ENCODE results near the gene SPATA4. TPM values are rescaled to one million over a fixed set of nuclear protein-coding genes. Genes with fewer than 3 reads are reported as not detected.

SPATA4 gene
- total and polyA plus RNA-seq, 9 of the 15 experiments (the other 6 are each of a cell fraction or from before 2014, with no cell fraction given) = not detected

GRCh38 chr4:176238157-176238610 lies 42.8 kb upstream of the SPATA4 start (continued):
- TF ChIP-seq CHD2 (IDR thresholded peaks at IDR 0.05; ENCODE audit: low read depth, low read length) = no peak

DNA sequence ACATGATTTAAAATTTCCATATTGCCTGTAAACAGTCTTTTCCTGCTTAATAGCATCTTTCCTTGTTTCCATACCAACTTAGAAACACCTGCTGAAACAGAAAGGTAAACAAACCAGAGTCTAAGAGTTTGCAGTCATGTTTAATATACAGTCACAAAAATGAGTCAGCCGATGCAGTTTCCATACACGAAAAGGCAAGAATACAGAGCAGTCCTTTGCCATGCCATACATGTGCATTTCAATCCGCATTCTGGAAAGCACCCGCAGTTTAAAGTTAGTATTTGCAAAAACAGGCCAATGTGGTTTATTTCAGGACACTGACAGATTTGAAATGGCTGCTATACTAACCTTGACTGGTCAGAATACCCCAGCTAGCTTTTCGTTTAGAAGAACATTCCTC lies 41.6 kb upstream of the SPATA4 start:
- ChIA-PET CTCF (ENCODE audit: low intra/inter-chr PET ratio) (no interaction called here), POLR2A (no interaction called here)
- no peak overlapping the region for H2AFZ ChIP-seq (ENCODE audit: low read depth, low read length)
- no peak for DNase-seq (ENCODE audit: extremely low read depth in 1 of 4, low spot score in 3 of 4)
- no peaks in the 10 kb centered on the region for H3K36me3 ChIP-seq (ENCODE audit: control insufficient read depth, insufficient read depth, low read length)
- H3K9me3 ChIP-seq (replicated peaks; ENCODE audit: control insufficient read depth, insufficient read depth, low read depth, low read length) = no peaks in the 10 kb centered on the region
- in situ Hi-C loops (cut with MboI) = no loop called here
- H3K9ac ChIP-seq (ENCODE audit: insufficient read depth in 1 of 2, low read depth in 2 of 2, low read length in 2 of 2) = no peak overlapping the region
- no peaks in the 10 kb centered on the region for H3K9me1 ChIP-seq (ENCODE audit: control insufficient read depth, insufficient read depth, low read length)
- no peak overlapping the region for H3K27ac ChIP-seq (ENCODE audit: extremely low read depth, low read depth, low read length)
- H4K20me1 ChIP-seq (replicated peaks; ENCODE audit: control insufficient read depth, insufficient read depth, low read length) = no peaks in the 10 kb centered on the region
- 0% methylated on average over 5 of the region's 5 CpGs for WGBS (ENCODE audit: insufficient coverage, low coverage, missing lambda C conversion rate)
- no peaks in the 10 kb centered on the region for H3K27me3 ChIP-seq (ENCODE audit: control insufficient read depth in 2 of 2, insufficient read depth in 2 of 2, low read length in 2 of 2)
- no peak overlapping the region for H3K4me3 ChIP-seq
- no peak for ATAC-seq
- no peaks in the 10 kb centered on the region for H3K79me2 ChIP-seq (ENCODE audit: control insufficient read depth, insufficient read depth, low read length)
- H3K4me2 ChIP-seq (ENCODE audit: insufficient read depth, low read length) = no peak overlapping the region
- no TSS peak for BruUV-seq (replicated peaks)
- no peak for FAIRE-seq
- H3K4me1 ChIP-seq (replicated peaks in 1 of 2; ENCODE audit: control insufficient read depth in 2 of 2, insufficient read depth in 2 of 2, low read length in 2 of 2) = no peaks in the 10 kb centered on the region; a peak in 1 of 5 replicates
- intact Hi-C loops (cut with micrococcal nuclease) = no loop called here
- TF ChIP-seq XRCC4 (IDR thresholded peaks at IDR 0.05; ENCODE audit: extremely low read depth, insufficient read depth, insufficient read length) = no peak
- no peak for TF ChIP-seq ELF2 (CRISPR knock-in tag; IDR thresholded peaks at IDR 0.05)
- no peak for TF ChIP-seq ZNF507 (tag; conservative IDR thresholded peaks at IDR 0.05)
- no peak for TF ChIP-seq GTF2A2 (tag; IDR thresholded peaks at IDR 0.05)
- TF ChIP-seq GTF2F1 (IDR thresholded peaks at IDR 0.05; ENCODE audit: low read depth, low read length) = no peak
- TF ChIP-seq GABPA (tag; conservative IDR thresholded peaks at IDR 0.05; ENCODE audit: low read depth) = no peak
- no peak for TF ChIP-seq BRD9 (IDR thresholded peaks at IDR 0.05; ENCODE audit: low read depth, partially characterized antibody)
- TF ChIP-seq ZNF431 (CRISPR knock-in tag; IDR thresholded peaks at IDR 0.05) = no peak
- TF ChIP-seq NONO (IDR thresholded peaks at IDR 0.05; ENCODE audit: low read depth in 2 of 2, low read length in 1 of 2) = no peak
- no peak for TF ChIP-seq MYC (IDR thresholded peaks at IDR 0.05; ENCODE audit: low read depth, low read length)
- TF ChIP-seq MYC (CRISPR knock-in tag; IDR thresholded peaks at IDR 0.05; ENCODE audit: borderline replicate concordance, low read depth) = no peak
- TF ChIP-seq ZNF766 (CRISPR knock-in tag; conservative IDR thresholded peaks at IDR 0.05) = no peak
- TF ChIP-seq SMARCE1 (IDR thresholded peaks at IDR 0.05) = no peak
- no peak for TF ChIP-seq RBM17 (IDR thresholded peaks at IDR 0.05; ENCODE audit: borderline replicate concordance, low read depth, low read length)
- no peak for TF ChIP-seq ZSCAN29 (IDR thresholded peaks at IDR 0.05)
- TF ChIP-seq, protein P1, sequence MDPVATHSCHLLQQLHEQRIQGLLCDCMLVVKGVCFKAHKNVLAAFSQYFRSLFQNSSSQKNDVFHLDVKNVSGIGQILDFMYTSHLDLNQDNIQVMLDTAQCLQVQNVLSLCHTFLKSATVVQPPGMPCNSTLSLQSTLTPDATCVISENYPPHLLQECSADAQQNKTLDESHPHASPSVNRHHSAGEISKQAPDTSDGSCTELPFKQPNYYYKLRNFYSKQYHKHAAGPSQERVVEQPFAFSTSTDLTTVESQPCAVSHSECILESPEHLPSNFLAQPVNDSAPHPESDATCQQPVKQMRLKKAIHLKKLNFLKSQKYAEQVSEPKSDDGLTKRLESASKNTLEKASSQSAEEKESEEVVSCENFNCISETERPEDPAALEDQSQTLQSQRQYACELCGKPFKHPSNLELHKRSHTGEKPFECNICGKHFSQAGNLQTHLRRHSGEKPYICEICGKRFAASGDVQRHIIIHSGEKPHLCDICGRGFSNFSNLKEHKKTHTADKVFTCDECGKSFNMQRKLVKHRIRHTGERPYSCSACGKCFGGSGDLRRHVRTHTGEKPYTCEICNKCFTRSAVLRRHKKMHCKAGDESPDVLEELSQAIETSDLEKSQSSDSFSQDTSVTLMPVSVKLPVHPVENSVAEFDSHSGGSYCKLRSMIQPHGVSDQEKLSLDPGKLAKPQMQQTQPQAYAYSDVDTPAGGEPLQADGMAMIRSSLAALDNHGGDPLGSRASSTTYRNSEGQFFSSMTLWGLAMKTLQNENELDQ (CRISPR knock-in tag; IDR thresholded peaks at IDR 0.05; ENCODE audit: borderline replicate concordance) = no peak
- no peak for TF ChIP-seq CBFA2T2 (conservative IDR thresholded peaks at IDR 0.05)
- no peak for TF ChIP-seq CTBP1 (IDR thresholded peaks at IDR 0.05; ENCODE audit: borderline replicate concordance)
- no peak for TF ChIP-seq ASH1L (IDR thresholded peaks at IDR 0.05; ENCODE audit: borderline replicate concordance, low read depth, partially characterized antibody)
- TF ChIP-seq, protein P2, sequence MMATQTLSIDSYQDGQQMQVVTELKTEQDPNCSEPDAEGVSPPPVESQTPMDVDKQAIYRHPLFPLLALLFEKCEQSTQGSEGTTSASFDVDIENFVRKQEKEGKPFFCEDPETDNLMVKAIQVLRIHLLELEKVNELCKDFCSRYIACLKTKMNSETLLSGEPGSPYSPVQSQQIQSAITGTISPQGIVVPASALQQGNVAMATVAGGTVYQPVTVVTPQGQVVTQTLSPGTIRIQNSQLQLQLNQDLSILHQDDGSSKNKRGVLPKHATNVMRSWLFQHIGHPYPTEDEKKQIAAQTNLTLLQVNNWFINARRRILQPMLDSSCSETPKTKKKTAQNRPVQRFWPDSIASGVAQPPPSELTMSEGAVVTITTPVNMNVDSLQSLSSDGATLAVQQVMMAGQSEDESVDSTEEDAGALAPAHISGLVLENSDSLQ (IDR thresholded peaks at IDR 0.05) = no peak

Measured in K562 (cell line).